HG02759 (cell line): ENCODE data around the gene CBS.
"Not testable (repeated sequence)": the region's sequence is repeated elsewhere in the genome, so short reads cannot be mapped to it uniquely, and the experiment has no call there.

Experiments
- ATAC-seq: cut with Tn5 transposase; IDR thresholded peaks from one replicate; pipeline ENCODE4 v1.9.1; 2021; ENCODE audit warnings: mild to moderate bottlenecking, moderate library complexity; ENCODE audit not compliant: unreplicated experiment

CBS gene

GRCh38 chr21:43069682-43070081 is 6.0 kb downstream of the CBS start:
- ATAC-seq = not testable (repeated sequence)

GRCh38 chr21:43068065-43068464 is 7.6 kb downstream of the CBS start:
- not testable (repeated sequence) for ATAC-seq

- not testable (repeated sequence) for ATAC-seq
These were observed 8.9 kb downstream of the CBS start for GRCh38 chr21:43066690-43067089.

GRCh38 chr21:43065991-43066390 is 9.6 kb downstream of the CBS start:
- ATAC-seq = not testable (repeated sequence)

- ATAC-seq = not testable (repeated sequence)
These were observed 11.2 kb downstream of the CBS start for GRCh38 chr21:43064265-43064917.

GRCh38 chr21:43062955-43063664 is 12.5 kb downstream of the CBS start:
- ATAC-seq = not testable (repeated sequence)

GRCh38 chr21:43053112-43053511 is 22.5 kb downstream of the CBS start:
- not testable (repeated sequence) for ATAC-seq

- ATAC-seq = not testable (repeated sequence)
These were observed 29.5 kb downstream of the CBS start for GRCh38 chr21:43045876-43046821.

- ATAC-seq = not testable (repeated sequence)
These were observed 30.3 kb downstream of the CBS start for GRCh38 chr21:43045165-43045875.

GRCh38 chr21:43044547-43044946 is 31.1 kb downstream of the CBS start:
- not testable (repeated sequence) for ATAC-seq

GRCh38 chr21:43043291-43043690 is 32.3 kb downstream of the CBS start:
- not testable (repeated sequence) for ATAC-seq

GRCh38 chr21:43042169-43042568 is 33.5 kb downstream of the CBS start:
- not testable (repeated sequence) for ATAC-seq

- not testable (repeated sequence) for ATAC-seq
These were observed 37.0 kb downstream of the CBS start for GRCh38 chr21:43038659-43039044.

- not testable (repeated sequence) for ATAC-seq
These were observed 37.5 kb downstream of the CBS start for GRCh38 chr21:43037918-43038658.

- ATAC-seq = not testable (repeated sequence)
These were observed 38.7 kb downstream of the CBS start for GRCh38 chr21:43036889-43037288.

- ATAC-seq = no peak
These were observed 40.8 kb downstream of the CBS start for GRCh38 chr21:43034826-43035225.

GRCh38 chr21:43034101-43034500 is 41.5 kb downstream of the CBS start:
- no peak for ATAC-seq

GRCh38 chr21:43031121-43031619 is 44.5 kb downstream of the CBS start:
- ATAC-seq = no peak

- no peak for ATAC-seq
These were observed 45.9 kb downstream of the CBS start for GRCh38 chr21:43029785-43030184.
